SU-DHL-6 (cell line): ENCODE measurements around the gene VSTM4.

Source experiments
- H2AFZ ChIP-seq: fragments of 200-600 bp; sonication (generic); 2 replicates; pipeline ENCODE4 v1.6.1; 2014; ENCODE audit warnings: low read depth, mild to moderate bottlenecking, moderate library complexity, mixed read lengths, antibody characterized with exemption, low read length; ENCODE audit not compliant: severe bottlenecking
- H3F3A ChIP-seq: fragments of 200-600 bp; shearing (Covaris generic); 2 replicates; pipeline ENCODE4 v1.6.0; 2016; ENCODE audit warnings: antibody characterized with exemption, mild to moderate bottlenecking; ENCODE audit not compliant: insufficient read depth
- H3K27ac ChIP-seq: fragments of 200-600 bp; sonication (generic); 2 replicates; pipeline ENCODE4 v1.5.1; 2016; ENCODE audit warnings: low read depth, mild to moderate bottlenecking, low read length, moderate library complexity, mixed read lengths
- H3K27me3 ChIP-seq: fragments of 200-600 bp; sonication (generic), shearing (Covaris generic); 2 replicates; pipeline ENCODE4 v1.6.0; 2014; ENCODE audit warnings: mild to moderate bottlenecking, low read length
- H3K36me3 ChIP-seq: fragments of 200-600 bp; sonication (generic); 2 replicates; pipeline ENCODE4 v1.6.1; 2014; ENCODE audit warnings: mild to moderate bottlenecking, low read length, mixed read lengths
- H3K4me2 ChIP-seq: fragments of 300-600, 200-600 bp; shearing (Covaris generic), sonication (generic); 2 replicates; pipeline ENCODE4 v1.6.0; 2014; ENCODE audit warnings: low read length, low read depth, mild to moderate bottlenecking; ENCODE audit not compliant: poor library complexity, severe bottlenecking
- H3K4me3 ChIP-seq: fragments of 200-600 bp; sonication (generic); 2 replicates; pipeline ENCODE4 v1.5.1; 2014; ENCODE audit warnings: antibody characterized with exemption, low read length, mild to moderate bottlenecking, mixed read lengths; ENCODE audit not compliant: insufficient read depth, poor library complexity, severe bottlenecking
- H3K79me2 ChIP-seq: fragments of 200-600 bp; sonication (generic); 2 replicates; pipeline ENCODE4 v1.6.1; 2014; ENCODE audit warnings: mild to moderate bottlenecking, low read length, moderate library complexity; ENCODE audit not compliant: insufficient read depth
- H3K9ac ChIP-seq: fragments of 200-600 bp; sonication (generic); 2 replicates; pipeline ENCODE4 v1.7.0; 2014; ENCODE audit warnings: mild to moderate bottlenecking, low read length
- H3K9me2 ChIP-seq: fragments of 200-600 bp; sonication (generic); replicated peaks from 2 replicates; pipeline ENCODE4 v1.6.1; 2014; ENCODE audit warnings: low read length; ENCODE audit not compliant: insufficient read depth
- H3K9me3 ChIP-seq: fragments of 200-600 bp; sonication (generic); 2 replicates; pipeline ENCODE4 v1.6.1; 2014; ENCODE audit warnings: low read length, mixed read lengths; ENCODE audit not compliant: insufficient read depth
- H4K20me1 ChIP-seq: fragments of 200-600 bp; sonication (generic); 2 replicates; pipeline ENCODE4 v1.6.1; 2014; ENCODE audit warnings: low read depth, mild to moderate bottlenecking, antibody characterized with exemption, low read length, moderate library complexity, mixed read lengths
- CTCF ChIP-seq: fragments of 200-600 bp; sonication (generic); IDR thresholded peaks from one replicate; pipeline ENCODE4 v1.5.1; 2017; ENCODE audit warnings: antibody characterized with exemption, mild to moderate bottlenecking, low read length, moderate library complexity; ENCODE audit not compliant: insufficient read depth, poor library complexity, severe bottlenecking
- EZH2phosphoT487 ChIP-seq: fragments of 200-600 bp; sonication (generic), shearing (Covaris generic); conservative IDR thresholded peaks from 2 replicates; pipeline ENCODE4 v1.6.1; 2018; ENCODE audit warnings: mild to moderate bottlenecking, antibody characterized with exemption, low read length, moderate library complexity, mixed read lengths

Gene VSTM4

DNA sequence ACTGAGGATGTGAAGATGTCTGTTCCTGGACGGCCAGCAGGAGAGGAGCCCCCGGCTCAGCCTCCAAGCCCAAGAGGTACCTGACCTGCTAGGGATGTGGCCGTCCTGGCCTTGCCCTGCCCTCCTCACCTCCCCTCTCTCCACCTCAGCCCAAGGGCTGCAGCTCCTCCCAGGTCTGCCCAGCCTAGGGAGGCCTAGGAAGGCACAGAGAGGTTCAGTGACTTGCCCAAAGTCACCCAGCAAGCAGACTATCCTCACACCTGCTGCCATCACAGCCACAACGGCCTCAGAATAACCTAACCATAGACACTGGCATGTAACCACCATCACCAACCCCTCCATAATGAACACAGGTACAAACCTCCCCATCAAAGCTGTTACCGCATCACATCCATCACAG lies 137.0 kb downstream of the VSTM4 start:
- Histone ChIP-seq H3K79me2 (no peaks in the 10 kb centered on the region), H3K36me3 (no peaks in the 10 kb centered on the region), H3K9ac (no peak overlapping the region), H2AFZ (no peak overlapping the region), H3K4me2 (no peak overlapping the region), H3K9me2 (no peaks in the 10 kb centered on the region), H3K9me3 (no peaks in the 10 kb centered on the region), H3F3A (no peaks in the 10 kb centered on the region), H3K27ac (no peak overlapping the region), H3K27me3 (no peaks in the 10 kb centered on the region), H3K4me3 (no peak overlapping the region), H4K20me1 (no peaks in the 10 kb centered on the region)
- no peak for TF ChIP-seq EZH2phosphoT487
- no peak for TF ChIP-seq CTCF

- Histone ChIP-seq H3K27me3 (no peaks in the 10 kb centered on the region), H3K4me2 (no peak overlapping the region), H3K4me3 (no peak overlapping the region), H3K9me3 (no peaks in the 10 kb centered on the region), H3K79me2 (no peaks in the 10 kb centered on the region), H3K36me3 (0 out of 2 replicates have a peak, but pooled peaks cover 6% of the 10 kb centered on the region), H3K27ac (no peak overlapping the region), H4K20me1 (no peaks in the 10 kb centered on the region), H3K9me2 (no peaks in the 10 kb centered on the region), H3K9ac (no peak overlapping the region), H2AFZ (no peak overlapping the region), H3F3A (no peaks in the 10 kb centered on the region)
- TF ChIP-seq EZH2phosphoT487, result no peak
- no peak for TF ChIP-seq CTCF
Observed at GRCh38 chr10:48976196-48976595, 139.1 kb downstream of the VSTM4 start.

- TF ChIP-seq EZH2phosphoT487, result no peak
- no peak for TF ChIP-seq CTCF
- H3K79me2 ChIP-seq, result no peaks in the 10 kb centered on the region
- H3K4me3 ChIP-seq, result no peak overlapping the region
- no peak overlapping the region for H3K4me2 ChIP-seq
- H3K9me2 ChIP-seq, result no peaks in the 10 kb centered on the region
- no peaks in the 10 kb centered on the region for H3K27me3 ChIP-seq
- H4K20me1 ChIP-seq, result no peaks in the 10 kb centered on the region
- no peak overlapping the region for H3K9ac ChIP-seq
- no peaks in the 10 kb centered on the region for H3K9me3 ChIP-seq
- no peak overlapping the region for H3K27ac ChIP-seq
- H3F3A ChIP-seq, result no peaks in the 10 kb centered on the region
- H3K36me3 ChIP-seq, result 0 out of 2 replicates have a peak, but pooled peaks cover 6% of the 10 kb centered on the region
- no peak overlapping the region for H2AFZ ChIP-seq
Observed at GRCh38 chr10:48974510-48975156, 140.7 kb downstream of the VSTM4 start.
